Measurements from ENCODE around the gene SNX1.

DNA sequence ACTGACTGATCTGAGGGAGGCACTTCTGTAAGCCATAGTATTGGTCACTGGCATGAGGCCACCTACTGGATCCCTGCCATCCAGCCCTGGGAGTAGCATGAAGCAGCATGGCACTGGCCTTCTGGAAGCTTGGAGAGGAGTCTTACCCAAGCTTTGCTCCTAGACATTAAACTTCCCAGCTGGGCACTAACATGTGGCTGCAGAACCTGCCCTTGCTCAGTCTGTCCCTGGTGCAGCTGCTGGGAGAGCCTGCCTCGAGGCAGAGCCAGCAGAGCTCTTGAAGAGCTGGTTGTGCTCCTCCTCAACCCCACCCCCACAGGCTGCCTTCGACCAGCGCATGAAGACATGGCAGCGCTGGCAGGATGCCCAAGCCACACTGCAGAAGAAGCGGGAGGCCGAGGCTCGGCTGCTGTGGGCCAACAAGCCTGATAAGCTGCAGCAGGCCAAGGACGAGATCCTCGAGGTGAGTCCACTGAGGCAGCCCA is 38.6 kb downstream of the SNX1 start:
- TF ChIP-seq CTCF (conservative IDR thresholded peaks at IDR 0.05; ENCODE audit: low read depth, low read length): no peak
- TF ChIP-seq EZH2 (IDR thresholded peaks at IDR 0.05; ENCODE audit: low read length, unreplicated experiment): no peak
